HPDE6-E6E7 (cell line): ENCODE data around the gene CDC27.
A peak's percentile ranks its signal among the peaks of the same experiment; 100 is the strongest.
"Not testable (repeated sequence)": the region's sequence is repeated elsewhere in the genome, so short reads cannot be mapped to it uniquely, and the experiment has no call there.

Experiments
- DNase-seq: peaks from one replicate; pipeline ENCODE4 v3.0.0; 2011; ENCODE audit warnings: missing footprints; ENCODE audit errors: extremely low spot score

Gene CDC27

DNA sequence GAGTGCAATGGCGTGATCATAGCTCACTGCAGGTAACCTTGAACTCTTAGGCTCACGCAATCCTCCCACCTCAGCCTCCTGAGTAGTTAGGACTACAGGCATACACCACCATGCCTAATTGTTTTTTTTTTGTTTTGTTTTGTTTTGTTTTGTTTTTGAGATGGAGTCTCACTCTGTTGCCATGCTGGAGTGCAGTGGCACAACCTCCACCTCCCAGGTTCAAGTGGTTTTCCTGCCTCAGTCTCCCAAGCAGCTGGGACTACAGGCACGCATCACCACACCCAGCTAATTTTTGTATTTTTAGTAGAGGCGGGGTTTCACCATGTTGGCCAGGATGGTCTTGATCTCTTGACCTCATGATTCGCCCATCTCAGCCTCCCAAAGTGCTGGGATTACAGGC lies 54.7 kb downstream of the CDC27 start:
- not testable (repeated sequence) for DNase-seq

DNA sequence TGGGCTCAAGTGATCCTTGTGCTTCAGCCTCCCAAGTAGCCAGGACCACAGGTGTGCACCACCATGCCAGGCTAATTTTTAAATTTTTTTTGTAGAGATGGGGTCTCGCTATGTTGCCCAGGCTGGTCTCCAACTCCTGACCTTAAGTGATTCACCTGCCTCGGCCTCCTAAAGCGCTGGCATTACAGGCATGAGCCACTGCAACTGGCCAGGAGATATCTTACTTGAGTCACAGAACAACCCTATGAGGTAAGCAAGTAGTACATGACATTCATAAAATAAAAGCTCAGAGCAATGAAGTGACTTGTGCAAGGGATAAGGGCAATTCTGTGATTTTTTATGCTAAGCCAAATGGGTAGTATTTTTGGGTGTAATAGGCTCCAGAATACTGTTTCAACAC lies 57.3 kb downstream of the CDC27 start:
- DNase-seq, result no peak

DNA sequence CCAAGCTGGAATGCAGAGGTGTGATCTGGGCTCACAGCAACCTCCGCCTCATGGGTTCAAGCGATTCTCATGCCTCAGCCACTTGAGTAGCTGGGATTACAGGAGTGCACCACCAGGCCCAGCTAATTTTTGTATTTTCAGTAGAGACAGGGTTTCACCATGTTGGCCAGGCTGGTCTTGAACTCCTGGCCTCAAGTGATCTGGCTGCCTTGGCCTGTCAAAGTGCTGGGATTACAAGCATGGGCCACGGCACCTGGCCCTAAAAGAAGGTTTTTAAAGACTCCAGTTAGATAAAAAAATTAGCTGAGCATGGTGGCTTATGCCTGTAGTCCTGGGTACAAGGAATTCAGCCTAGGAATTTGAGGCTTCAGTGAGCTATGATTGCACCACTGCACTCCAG lies 62.3 kb downstream of the CDC27 start:
- DNase-seq, result not testable (repeated sequence)

DNA sequence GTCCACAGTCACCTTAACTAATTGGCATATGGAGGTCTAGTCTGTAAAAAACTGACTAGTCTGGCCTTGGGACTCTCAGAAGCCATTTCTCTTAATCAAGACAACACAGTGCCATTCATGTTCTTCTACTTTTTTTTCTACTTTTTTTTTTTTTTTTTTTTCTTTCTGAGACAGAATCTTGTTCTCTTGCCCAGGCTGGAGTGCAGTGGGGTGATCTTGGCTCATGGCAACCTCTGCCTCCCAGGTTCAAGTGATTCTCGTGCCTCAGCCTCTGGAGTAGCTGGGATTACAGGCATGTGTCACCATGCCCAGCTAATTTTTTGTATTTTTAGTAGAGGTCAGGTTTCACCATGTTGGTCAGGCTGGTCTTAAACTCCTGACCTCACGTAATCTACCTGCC lies 65.8 kb downstream of the CDC27 start:
- DNase-seq, result not testable (repeated sequence)

DNA sequence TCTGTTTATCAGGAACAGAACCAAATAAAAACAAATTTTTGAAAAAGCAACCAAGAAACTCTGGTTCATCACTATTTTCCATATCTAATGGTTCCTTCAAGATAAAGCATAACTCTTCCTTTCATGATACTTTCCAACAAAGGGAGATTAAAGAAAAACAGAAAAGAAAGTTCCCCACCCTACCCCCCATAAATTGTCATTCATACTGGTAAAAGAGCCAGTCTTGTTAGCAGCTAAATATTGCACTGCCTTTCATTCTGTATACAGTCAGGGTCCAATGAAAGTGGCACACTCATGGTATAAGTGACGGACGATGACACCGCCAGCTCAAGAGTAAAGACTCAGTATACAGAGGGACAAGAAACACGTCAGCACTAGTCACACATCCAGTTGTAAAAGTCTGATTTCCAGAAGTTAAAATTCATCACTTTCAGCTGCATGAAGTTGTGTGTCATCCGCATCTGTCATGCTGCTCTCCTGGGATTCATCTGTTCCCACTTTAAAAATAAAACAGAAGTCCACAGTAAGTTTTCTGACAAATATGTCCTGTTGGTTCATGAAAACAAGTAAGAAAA lies 68.5 kb downstream of the CDC27 start:
- DNase-seq, result no peak

DNA sequence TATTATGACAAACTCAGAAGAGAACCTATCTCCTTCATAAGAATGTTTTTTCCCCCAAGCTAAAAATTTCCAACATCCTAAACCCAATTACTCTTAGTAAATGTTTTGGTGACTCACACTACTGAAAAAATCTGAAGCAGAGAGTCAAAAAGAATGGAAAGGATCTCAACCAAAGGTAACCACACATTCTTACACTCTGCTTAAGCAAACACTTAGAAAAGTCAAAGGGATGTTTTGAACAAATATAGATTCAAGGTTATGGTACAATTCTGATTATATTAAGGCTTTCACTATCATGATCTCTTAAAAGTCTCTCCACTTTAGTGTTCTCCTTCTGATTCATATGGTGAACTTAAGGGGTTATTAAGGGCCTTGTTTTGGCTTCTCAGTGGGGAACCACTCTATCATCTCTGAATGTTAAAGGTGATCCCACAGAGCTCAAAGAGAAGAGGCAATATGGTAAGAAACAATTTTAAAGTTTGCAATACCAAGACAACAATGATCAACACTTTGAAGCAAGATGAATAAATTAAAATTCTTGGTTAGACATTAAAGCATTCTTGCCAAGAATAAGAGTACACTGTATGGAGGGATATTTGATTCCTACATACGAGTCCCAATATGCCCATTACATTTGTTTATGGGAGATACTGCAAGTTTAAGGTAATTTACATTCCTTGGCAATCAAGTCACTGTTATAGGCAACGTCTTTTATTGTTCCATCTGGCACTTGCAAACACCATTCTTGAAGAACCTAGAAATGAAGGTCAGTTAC lies 69.2 kb downstream of the CDC27 start:
- no peak for DNase-seq

DNA sequence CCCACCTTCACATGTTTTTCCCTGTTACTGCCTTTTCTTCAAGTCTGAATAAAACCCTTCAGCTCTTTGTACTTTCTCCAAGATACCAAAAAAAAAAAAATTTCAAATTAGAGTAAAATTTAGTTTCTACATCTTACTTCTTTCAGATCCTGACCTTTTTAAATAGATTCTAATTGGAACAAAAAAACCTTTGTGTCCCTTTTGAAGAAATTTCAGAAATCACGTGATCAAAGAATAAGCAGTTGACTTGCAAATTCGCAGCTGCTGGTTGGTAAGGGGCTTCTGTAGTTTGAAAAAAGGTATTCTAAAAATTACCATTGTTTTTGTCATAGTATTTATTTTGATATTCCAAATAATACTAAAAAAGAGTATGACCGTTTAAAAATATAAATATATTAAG lies 71.7 kb downstream of the CDC27 start:
- no peak for DNase-seq

DNA sequence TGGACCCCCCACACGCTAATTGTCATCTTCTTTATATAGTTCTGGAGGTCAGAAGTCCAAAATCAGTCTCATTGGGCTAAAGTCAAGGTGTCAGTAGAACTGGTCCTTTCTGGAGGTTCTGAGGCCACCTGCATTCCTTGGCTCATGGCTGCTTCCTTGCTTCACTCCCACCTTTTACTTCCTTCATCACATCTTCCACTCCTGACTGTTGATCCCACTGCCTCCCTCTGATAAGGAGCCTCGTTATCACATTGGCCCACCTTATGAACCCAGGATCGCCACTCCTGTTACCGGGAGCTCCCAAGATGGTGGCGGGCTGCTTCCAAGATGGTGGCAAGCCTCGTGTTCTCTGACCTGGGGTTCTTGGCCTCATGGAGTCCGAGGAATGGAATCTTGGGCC lies 83.0 kb downstream of the CDC27 start:
- no peak for DNase-seq

DNA sequence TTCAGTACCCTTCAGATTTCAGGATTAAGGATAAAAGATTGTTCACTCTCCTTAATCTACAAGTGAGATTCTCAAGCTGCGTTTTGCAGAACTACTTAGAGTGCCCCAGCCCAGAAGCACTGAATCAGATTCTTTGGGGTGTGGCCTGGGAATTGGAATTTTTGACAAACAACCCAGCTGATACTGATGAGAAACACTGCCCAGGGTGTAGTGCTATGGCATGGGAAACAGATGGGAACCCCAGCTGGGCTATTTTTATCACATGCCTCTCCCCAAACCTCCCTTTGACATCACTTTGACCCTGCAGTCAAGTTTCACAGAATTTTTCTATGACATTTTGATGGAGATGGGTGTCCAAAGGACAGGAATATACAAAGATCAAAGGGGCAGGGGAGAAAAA lies 83.8 kb downstream of the CDC27 start:
- not testable (repeated sequence) for DNase-seq

DNA sequence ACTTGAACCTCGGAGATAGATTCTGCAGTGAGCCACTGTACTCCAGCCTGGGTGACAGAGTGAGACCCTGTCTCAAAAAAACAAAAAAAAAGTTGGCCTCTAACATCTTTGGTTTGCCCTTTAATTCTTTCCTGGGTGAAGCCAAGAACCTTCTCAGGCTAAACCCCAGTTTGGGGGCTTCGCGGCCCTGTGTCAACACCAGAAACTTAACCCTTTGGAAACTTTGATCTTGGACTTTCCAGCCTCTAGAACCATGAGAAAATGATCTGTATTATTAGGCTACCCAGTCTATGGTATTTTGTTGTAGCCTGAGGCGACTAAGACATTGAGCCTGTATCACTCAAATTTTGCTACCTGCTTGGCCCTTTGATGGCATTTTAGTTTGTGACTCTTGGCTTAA lies 86.2 kb downstream of the CDC27 start:
- DNase-seq, result no peak

DNA sequence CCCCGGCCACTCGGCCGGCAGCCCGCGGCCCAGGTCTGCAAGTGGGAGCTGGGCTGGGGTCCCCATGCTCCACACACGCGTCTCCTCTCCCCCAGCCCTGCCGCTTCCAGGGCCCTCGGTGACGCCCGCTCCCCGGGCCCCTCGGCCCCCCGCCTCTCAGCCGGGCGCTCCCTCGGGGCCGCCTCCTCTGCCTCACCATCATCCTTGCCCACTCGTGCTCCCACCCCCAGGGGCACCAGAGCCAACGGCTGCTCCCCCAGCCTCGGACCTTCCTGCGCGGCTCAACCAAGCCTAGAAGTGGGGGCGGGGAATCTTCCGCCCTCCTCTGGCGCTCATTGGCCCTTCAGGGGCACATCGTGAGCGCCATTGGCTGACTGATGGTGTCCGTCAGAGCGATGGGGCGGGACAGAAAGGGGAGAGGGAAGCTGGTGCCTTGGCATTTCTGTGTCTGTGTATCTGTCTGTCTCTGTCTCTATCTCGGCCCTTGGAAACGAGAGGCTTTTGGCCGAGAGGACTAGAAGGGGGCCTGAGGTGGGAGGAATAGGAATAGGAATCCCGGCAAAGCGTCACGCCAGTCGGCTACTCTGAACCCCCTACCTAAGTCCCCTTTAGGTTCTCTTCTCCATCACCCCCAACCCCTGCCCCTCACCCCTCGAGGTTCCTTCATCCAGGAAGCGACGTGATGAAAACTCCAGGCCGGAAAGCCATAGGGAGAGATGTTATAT lies 88.9 kb downstream of the CDC27 start:
- peak; percentile 60 for DNase-seq

DNA sequence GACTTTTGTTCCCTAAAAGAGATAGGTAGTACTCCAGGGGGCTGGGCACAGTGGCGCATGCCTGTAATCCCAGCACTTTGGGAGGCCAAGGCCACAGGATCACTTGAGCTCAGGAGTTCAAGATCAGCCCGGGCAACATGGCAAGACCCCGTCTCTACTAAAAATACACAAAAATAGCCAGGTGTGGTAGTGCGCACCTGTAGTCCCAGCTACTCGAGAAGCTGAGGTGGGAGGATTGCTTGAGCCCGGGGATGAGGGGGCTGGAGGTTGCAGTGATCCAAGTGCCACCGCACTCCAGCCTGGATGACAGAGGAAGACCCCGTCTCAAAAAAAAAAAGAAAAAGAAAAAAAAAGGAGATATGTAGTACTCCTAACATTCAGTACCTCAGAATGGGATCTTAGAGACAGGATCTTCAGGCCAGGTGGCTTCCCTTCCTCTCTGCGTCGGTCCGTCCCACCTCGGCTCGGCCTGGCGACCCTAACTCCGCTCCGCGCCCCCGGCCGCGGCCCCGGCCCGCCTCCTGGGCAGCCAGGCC lies 89.6 kb downstream of the CDC27 start:
- DNase-seq, result no peak

DNA sequence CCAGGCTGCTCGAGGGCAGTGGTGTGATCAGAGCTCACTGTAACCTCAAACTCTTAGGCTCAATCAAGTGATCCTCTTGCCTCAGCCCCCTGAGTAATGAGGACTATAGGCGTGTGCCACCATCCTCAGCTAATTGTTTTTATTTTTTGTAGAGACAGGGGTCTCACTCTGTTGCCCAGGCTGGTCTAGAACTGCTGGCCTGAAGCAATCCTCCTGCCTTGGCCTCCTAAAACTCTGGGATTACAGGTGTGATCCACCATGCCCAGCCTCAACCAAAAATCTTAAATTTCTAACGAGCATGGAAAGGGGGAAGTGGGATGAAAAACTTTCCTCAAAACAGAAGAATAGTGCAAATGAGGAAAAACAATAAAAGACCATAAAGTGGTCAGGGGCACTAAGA lies 92.8 kb downstream of the CDC27 start:
- no peak for DNase-seq

DNA sequence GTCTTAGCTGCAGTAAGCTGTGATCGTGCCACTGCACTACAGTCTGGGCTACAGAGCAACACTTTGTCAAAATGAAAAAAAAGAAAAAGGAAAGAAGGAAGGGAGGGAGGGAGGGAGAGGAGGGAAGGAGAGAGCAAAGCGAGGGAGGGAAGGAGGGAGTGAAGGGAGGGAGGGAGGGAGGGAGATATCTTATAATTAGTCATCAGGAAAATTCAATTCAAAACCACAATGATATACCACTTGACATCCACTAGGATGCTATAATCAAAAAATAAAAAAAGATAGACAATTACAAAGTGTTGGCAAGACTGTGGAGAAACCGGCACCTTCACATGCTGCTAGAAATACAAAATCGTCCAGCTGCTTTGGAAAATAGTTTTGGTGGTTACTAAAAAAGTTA lies 93.8 kb downstream of the CDC27 start:
- no peak for DNase-seq

DNA sequence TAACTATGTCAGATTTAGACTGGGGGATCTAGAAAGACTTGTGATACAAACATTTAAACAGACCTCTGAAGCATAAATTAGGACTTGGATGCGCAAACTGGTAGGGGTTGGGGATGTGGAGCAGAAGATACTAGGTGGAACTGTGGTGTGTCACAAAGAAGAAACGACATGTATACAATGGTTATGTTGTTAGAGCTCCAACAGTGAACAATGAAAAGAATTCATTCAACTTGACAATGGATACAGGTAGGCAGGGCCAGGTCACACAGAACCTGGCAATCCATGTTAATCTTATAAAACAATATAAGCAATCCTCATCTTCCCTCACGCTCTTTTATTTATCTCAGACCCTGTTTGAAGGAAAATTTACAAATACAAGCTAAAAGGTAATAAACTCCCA lies 102.0 kb downstream of the CDC27 start:
- DNase-seq, result no peak

DNA sequence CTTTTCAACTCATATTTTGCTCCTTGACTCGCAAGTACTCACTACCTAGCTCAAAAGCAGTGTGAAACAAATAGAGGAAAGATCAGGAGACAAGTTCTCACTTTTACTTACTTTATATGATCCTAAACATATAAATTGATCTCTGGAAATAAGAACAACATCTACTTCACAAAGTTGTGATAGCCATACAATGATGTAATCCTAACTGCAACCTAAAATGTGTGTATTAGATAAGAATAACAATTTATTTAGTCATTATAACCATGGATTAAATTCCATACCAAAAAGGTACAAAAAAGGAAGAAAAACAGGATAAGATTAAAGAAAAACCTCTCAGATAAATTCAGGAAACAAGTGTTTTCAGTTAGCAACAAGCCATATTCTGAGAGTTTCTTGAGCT lies 103.4 kb downstream of the CDC27 start:
- no peak for DNase-seq

DNA sequence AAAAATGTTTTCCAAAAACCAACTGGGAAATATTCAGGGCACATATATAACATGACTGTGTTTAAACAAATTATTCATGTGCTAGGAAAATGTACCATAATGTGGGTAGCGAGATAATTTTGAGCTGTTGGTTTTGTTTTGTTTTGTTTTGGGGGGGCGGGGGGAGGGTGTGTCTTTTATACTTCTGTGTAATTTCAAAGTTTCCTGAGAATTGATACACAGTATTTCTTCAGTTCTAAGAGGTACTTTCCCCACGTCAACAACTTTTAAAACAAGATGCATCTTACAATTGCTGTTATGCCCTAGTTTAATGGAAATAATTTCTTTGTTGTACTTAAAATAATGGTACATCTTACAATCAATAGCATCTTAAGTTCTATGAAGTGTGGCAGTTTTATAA lies 110.3 kb downstream of the CDC27 start:
- DNase-seq, result no peak

DNA sequence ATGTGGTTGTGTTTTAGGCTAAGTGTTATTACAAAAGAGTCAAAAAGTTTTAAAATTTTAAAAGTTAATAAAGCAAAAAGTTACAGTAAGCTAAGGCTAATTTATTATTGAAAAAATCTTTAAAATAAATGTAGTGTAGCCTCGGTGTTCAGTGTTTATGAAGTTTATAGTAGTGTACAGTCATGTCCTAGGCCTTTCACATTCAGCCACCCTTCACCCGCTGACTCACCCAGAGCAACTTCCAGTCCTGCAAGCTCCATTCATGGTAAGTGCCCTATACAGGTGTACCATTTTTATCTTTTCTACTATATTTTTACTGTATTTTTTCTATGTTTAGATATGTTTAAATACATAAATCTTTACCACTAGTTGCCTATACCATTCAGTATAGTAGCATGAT lies 111.5 kb downstream of the CDC27 start:
- DNase-seq, result peak; percentile 28

DNA sequence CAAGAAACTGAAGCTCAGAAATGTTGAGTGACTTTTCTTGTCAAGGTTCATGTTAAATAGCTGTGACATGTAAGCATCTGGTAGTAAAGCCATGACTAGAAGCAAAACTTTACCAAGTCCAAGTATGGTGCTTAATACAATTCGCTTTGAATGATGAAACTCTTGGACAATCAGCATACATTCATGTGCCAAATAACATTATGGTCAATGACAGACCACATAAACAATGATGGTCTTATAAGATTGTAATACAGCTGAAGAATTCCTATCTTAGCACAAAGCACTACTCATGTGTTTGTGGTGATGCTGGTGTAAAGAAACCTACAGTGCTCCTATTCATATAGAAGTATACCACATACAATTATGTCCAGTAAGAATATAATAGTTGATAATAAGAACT lies 112.9 kb downstream of the CDC27 start:
- DNase-seq, result no peak

DNA sequence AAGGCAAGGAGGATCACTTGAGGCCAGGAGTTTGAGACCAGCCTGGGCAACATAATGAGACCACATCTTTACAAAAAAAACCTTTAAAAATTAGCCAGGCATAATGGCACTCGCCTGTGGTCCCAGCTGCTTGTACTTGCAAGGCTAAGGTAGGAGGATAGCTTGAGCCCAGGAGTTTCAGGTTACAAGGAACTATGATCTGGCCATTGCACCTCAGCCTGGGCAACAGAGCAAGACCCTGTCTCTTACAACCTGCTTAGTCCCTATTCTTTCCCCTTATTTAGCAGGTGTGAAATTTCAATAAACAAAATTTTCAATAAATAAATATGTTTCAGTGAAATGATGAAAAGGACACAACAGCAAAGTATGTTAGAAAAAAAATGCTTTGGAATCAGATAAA lies 114.7 kb downstream of the CDC27 start:
- not testable (repeated sequence) for DNase-seq

DNA sequence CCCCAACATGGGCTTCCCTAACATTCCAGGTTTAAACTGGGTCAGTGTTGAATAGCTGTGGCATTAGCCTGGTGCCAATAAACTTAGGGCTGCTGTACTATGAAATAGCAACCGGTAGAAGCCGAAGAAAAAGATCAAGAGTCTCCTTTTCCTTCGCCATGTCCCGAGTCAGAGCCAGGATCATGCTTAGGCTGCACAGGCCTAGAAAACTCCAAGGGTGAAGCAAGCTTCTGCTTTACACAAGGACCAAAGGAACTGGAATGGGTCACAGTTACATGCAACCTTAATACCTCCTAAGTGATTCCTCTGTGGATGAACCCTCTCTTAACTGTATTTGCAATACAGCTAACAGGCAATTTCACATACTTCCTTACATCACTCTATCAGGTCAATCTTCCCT lies 115.5 kb downstream of the CDC27 start:
- DNase-seq, result not testable (repeated sequence)

DNA sequence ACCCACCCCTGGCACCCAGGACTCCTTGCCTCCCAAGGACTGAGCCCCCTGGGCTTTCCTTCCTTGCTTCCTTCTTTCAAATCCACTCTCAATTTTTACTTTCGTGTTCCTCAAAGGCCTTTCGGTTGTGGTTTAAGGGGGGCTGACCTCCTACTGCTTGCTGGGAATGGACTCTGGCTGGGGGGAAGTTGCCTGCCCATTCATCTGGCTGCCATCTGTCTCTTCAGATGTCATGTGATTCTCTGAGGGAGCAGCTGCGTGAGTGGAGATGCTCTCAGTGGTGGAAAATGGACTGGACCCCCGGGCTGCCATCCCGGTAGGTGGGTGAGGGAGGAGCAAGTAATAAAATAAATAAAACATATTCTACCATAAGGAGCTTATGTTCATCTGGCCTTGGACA lies 116.2 kb downstream of the CDC27 start:
- DNase-seq, result no peak

DNA sequence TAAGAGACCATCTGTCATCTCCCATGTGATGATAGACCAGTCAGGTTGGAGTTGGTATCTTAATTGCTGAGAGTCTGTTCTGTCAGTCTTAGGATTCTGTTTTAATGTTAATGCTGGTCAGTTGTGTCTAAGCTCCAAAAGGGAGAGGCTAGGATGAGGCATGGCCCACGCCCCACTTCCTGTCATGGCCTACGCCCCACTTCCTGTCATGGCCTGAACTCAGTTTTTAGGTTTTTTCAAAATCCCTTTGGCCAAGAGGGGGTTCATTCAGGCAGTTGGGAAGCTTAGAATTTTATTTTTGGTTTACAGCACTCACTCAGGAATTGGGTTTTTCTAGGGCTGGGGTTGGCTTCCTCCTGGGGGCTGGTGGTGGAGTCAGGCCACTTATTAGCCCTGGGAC lies 117.9 kb downstream of the CDC27 start:
- DNase-seq, result not testable (repeated sequence)
